BLaER1 treated with 17β-estradiol and CSF1 and Interleukin-3, amounts not matched to agents 10 nM and 100 nM (cell line): ENCODE data around the gene CLCNKB.

Experiments
- H3K27ac ChIP-seq, 11 experiments: shearing (Covaris generic); formaldehyde crosslinking; 2 replicates each; pipeline ENCODE4 v1.8.1; 2022
- H3K27me3 ChIP-seq, 11 experiments: shearing (Covaris generic); formaldehyde crosslinking; 2 replicates each; pipeline ENCODE4 v1.8.1; 2022
- H3K36me3 ChIP-seq, 11 experiments: shearing (Covaris generic); formaldehyde crosslinking; 2 replicates each; pipeline ENCODE4 v1.8.1; 2022
- H3K4me1 ChIP-seq, 10 experiments: shearing (Covaris generic); formaldehyde crosslinking; 2 replicates each; pipeline ENCODE4 v1.8.1; 2022
- H3K4me2 ChIP-seq, 11 experiments: shearing (Covaris generic); formaldehyde crosslinking; 2 replicates each; pipeline ENCODE4 v1.8.1; 2022
- H3K4me3 ChIP-seq, 10 experiments: shearing (Covaris generic); formaldehyde crosslinking; 2 replicates each; pipeline ENCODE4 v1.8.1; 2022
- H3K9ac ChIP-seq, 11 experiments: shearing (Covaris generic); formaldehyde crosslinking; 2 replicates each; pipeline ENCODE4 v1.8.1; 2022
- H3K9me3 ChIP-seq, 11 experiments: shearing (Covaris generic); formaldehyde crosslinking; replicated peaks in 1 of 11; 2 replicates each; pipeline ENCODE4 v1.8.1; 2022
- H4K20me1 ChIP-seq, 11 experiments: shearing (Covaris generic); formaldehyde crosslinking; 2 replicates each; pipeline ENCODE4 v1.8.1; 2022
- Cebpa-rat ChIP-seq, 11 experiments: shearing (Covaris generic); IDR thresholded peaks; 2 replicates each; pipeline ENCODE4 v1.8.1; 2022

The CLCNKB gene

GRCh38 chr1:16013908-16014258 is 29.7 kb upstream of the CLCNKB start:
- Histone ChIP-seq H3K27ac (peak overlapping the region; percentile 74 to 94 (median 86); a peak in 21 of 22 replicates), H4K20me1 (no peaks in the 10 kb centered on the region; a peak in 1 of 22 replicates), H3K4me1 (peaks cover 69 to 94% (median 78%) of the 10 kb centered on the region in 10 experiments), H3K36me3 (no peaks in the 10 kb centered on the region), H3K4me3 (peak overlapping the region in 6 of 10 experiments; percentile 11 to 69 (median 54); a peak in 3 of 20 replicates), H3K9me3 (no peaks in the 10 kb centered on the region), H3K9ac (peak overlapping the region in 10 of 11 experiments; percentile 76 to 86 (median 83); a peak in 20 of 22 replicates), H3K4me2 (peak overlapping the region; percentile 80 to 91 (median 87)), H3K27me3 (no peaks in the 10 kb centered on the region)
- TF ChIP-seq Cebpa-rat (IDR thresholded peaks at IDR 0.05): no peak

GRCh38 chr1:16014509-16015482 is 28.8 kb upstream of the CLCNKB start:
- Histone ChIP-seq H3K4me3 (no peak overlapping the region; a peak in 1 of 20 replicates), H4K20me1 (no peaks in the 10 kb centered on the region; a peak in 1 of 22 replicates), H3K27me3 (no peaks in the 10 kb centered on the region), H3K4me2 (peak overlapping the region; percentile 80 to 91 (median 87)), H3K36me3 (no peaks in the 10 kb centered on the region), H3K9me3 (no peaks in the 10 kb centered on the region), H3K9ac (peak overlapping the region; percentile 3 to 85 (median 79); a peak in 15 of 22 replicates), H3K27ac (peak overlapping the region in 10 of 11 experiments; percentile 83 to 94 (median 86); a peak in 18 of 22 replicates), H3K4me1 (peaks cover 75 to 94% (median 86%) of the 10 kb centered on the region in 10 experiments)
- TF ChIP-seq Cebpa-rat (IDR thresholded peaks at IDR 0.05): no peak

GRCh38 chr1:16015491-16015890 is 28.1 kb upstream of the CLCNKB start:
- Histone ChIP-seq H3K4me3 (no peak overlapping the region; a peak in 1 of 20 replicates), H3K9ac (peak overlapping the region in 9 of 11 experiments; percentile 7 to 85 (median 79); a peak in 12 of 22 replicates), H4K20me1 (no peaks in the 10 kb centered on the region; a peak in 1 of 22 replicates), H3K36me3 (no peaks in the 10 kb centered on the region), H3K9me3 (no peaks in the 10 kb centered on the region), H3K4me1 (peaks cover 75 to 99% (median 93%) of the 10 kb centered on the region in 10 experiments), H3K4me2 (peak overlapping the region; percentile 80 to 91 (median 87)), H3K27ac (peak overlapping the region in 9 of 11 experiments; percentile 83 to 94 (median 87); a peak in 16 of 22 replicates), H3K27me3 (no peaks in the 10 kb centered on the region)
- no peak for TF ChIP-seq Cebpa-rat (IDR thresholded peaks at IDR 0.05)

GRCh38 chr1:16015960-16016901 is 27.4 kb upstream of the CLCNKB start:
- Histone ChIP-seq H3K9ac (peak overlapping the region in 7 of 11 experiments; percentile 7 to 85 (median 81); a peak in 10 of 22 replicates), H3K27ac (peak overlapping the region in 9 of 11 experiments; percentile 30 to 94 (median 86); a peak in 12 of 22 replicates), H3K27me3 (peaks cover 0 to under 1% (median 0%) of the 10 kb centered on the region in 11 experiments; a peak in 2 of 22 replicates), H3K4me2 (peak overlapping the region; percentile 80 to 91 (median 87)), H3K9me3 (no peaks in the 10 kb centered on the region), H3K4me3 (no peak overlapping the region; a peak in 1 of 20 replicates), H3K36me3 (no peaks in the 10 kb centered on the region), H3K4me1 (peaks cover 75 to 99% (median 93%) of the 10 kb centered on the region in 10 experiments), H4K20me1 (no peaks in the 10 kb centered on the region; a peak in 1 of 22 replicates)
- TF ChIP-seq Cebpa-rat (IDR thresholded peaks at IDR 0.05): no peak

DNA sequence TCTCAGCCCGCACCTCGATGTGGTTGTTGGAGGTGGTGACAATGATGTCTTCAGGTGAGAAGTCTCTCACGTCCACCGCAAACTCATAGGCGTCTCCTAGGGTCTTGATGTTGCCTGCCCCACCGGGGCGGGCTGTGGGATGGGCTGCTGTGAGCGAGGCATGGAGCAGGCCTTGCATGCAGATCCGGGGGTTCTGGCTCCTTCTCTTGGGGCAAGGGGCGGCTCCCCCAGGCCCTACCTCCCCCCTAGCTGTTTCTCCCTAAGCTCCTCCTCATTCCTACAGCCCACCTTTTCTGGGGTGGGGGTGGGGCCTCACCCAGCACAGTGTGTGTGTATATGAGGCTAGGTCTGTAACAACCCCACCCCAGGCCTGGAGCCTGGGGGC is 26.5 kb upstream of the CLCNKB start:
- peaks cover 72 to 99% (median 93%) of the 10 kb centered on the region in 10 experiments for H3K4me1 ChIP-seq
- peak overlapping the region in 4 of 11 experiments; percentile 23 to 54 (median 44); a peak in 7 of 22 replicates for H3K9ac ChIP-seq
- H4K20me1 ChIP-seq: peaks cover 0 to 7% (median 0%) of the 10 kb centered on the region in 11 experiments; a peak in 2 of 22 replicates
- peak overlapping the region in 3 of 11 experiments; percentile 15 to 52 (median 37); a peak in 3 of 22 replicates for H3K27ac ChIP-seq
- H3K4me2 ChIP-seq: peak overlapping the region; percentile 60 to 91 (median 85)
- no peaks in the 10 kb centered on the region for H3K36me3 ChIP-seq
- no peaks in the 10 kb centered on the region for H3K9me3 ChIP-seq
- no peak for TF ChIP-seq Cebpa-rat (IDR thresholded peaks at IDR 0.05)
- peaks cover 0 to 7% (median 0%) of the 10 kb centered on the region in 11 experiments; a peak in 2 of 22 replicates for H3K27me3 ChIP-seq
- H3K4me3 ChIP-seq: peak overlapping the region in 2 of 10 experiments; percentile 8 to 26; a peak in 2 of 20 replicates

- peak within 1 kb of the TSS in 2 of 10 experiments; percentile 8 to 26; a peak in 2 of 20 replicates for H3K4me3 ChIP-seq
- H3K4me2 ChIP-seq: peak within 1 kb of the TSS; percentile 60 to 91 (median 85)
- TF ChIP-seq Cebpa-rat (IDR thresholded peaks at IDR 0.05): no peak
- no peaks in the 10 kb centered on the region for H3K36me3 ChIP-seq
- no peaks in the 10 kb centered on the region for H3K9me3 ChIP-seq
- H3K27ac ChIP-seq: peak within 1 kb of the TSS in 4 of 11 experiments; percentile 6 to 52 (median 29); a peak in 8 of 22 replicates
- peaks cover 0 to 7% (median 0%) of the 10 kb centered on the region in 11 experiments; a peak in 2 of 22 replicates for H4K20me1 ChIP-seq
- peaks cover 66 to 99% (median 93%) of the 10 kb centered on the region in 10 experiments for H3K4me1 ChIP-seq
- peak within 1 kb of the TSS in 9 of 11 experiments; percentile 10 to 54 (median 29); a peak in 10 of 22 replicates for H3K9ac ChIP-seq
- H3K27me3 ChIP-seq: peaks cover 0 to 12% (median 0%) of the 10 kb centered on the region in 11 experiments; a peak in 2 of 22 replicates
These were observed 25.9 kb upstream of the CLCNKB start, which contains the start of gene HSPB7 for GRCh38 chr1:16017461-16018303. HSPB7 (minus strand) TSS chr1:16018043; CDS start chr1:16017963, 80 bp downstream.

GRCh38 chr1:16018308-16018707 is 25.3 kb upstream of the CLCNKB start:
- Histone ChIP-seq H3K9me3 (no peaks in the 10 kb centered on the region), H3K27ac (peak overlapping the region in 2 of 11 experiments; percentile 6 to 52; a peak in 3 of 22 replicates), H3K4me3 (no peak overlapping the region), H3K9ac (peak overlapping the region in 8 of 11 experiments; percentile 7 to 54 (median 30); a peak in 7 of 22 replicates), H4K20me1 (peaks cover 0 to 7% (median 0%) of the 10 kb centered on the region in 11 experiments; a peak in 2 of 22 replicates), H3K36me3 (no peaks in the 10 kb centered on the region), H3K4me2 (peak overlapping the region; percentile 60 to 91 (median 85)), H3K27me3 (peaks cover 0 to 12% (median 0%) of the 10 kb centered on the region in 11 experiments; a peak in 2 of 22 replicates), H3K4me1 (peaks cover 62 to 100% (median 94%) of the 10 kb centered on the region in 10 experiments)
- TF ChIP-seq Cebpa-rat (IDR thresholded peaks at IDR 0.05): no peak
